HepG2 (cell line): ENCODE measurements around the gene SLC11A1. TPM values are rescaled to one million over a fixed set of nuclear protein-coding genes. Genes with fewer than 3 reads are reported as not detected.

Experiments used
- DRAP1 ChIP-seq: IDR thresholded peaks from 2 replicates; pipeline ENCODE4 v1.6.1; 2016; ENCODE audit warnings: missing genetic modification reagents, missing compliant biosample characterization
- FOXM1 ChIP-seq: sonication (generic); formaldehyde crosslinking; IDR thresholded peaks from 2 replicates; pipeline ENCODE4 v1.5.0; 2020; ENCODE audit warnings: missing genetic modification reagents
- JUND ChIP-seq: sonication (generic); formaldehyde crosslinking; IDR thresholded peaks from 2 replicates; pipeline ENCODE4 v1.8.0; 2022; ENCODE audit warnings: mild to moderate bottlenecking, missing genetic modification reagents
- SMAD3 ChIP-seq: sonication (generic); formaldehyde crosslinking; IDR thresholded peaks from 2 replicates; pipeline ENCODE4 v1.4.0; 2020; ENCODE audit warnings: missing genetic modification reagents
- STAT6 ChIP-seq: sonication (generic); formaldehyde crosslinking; IDR thresholded peaks from 2 replicates; pipeline ENCODE4 v1.4.0; 2020; ENCODE audit warnings: missing genetic modification reagents, mild to moderate bottlenecking, borderline replicate concordance
- THAP9 ChIP-seq: sonication (generic); formaldehyde crosslinking; IDR thresholded peaks from 2 replicates; pipeline ENCODE4; 2020; ENCODE audit warnings: missing genetic modification reagents, mild to moderate bottlenecking, borderline replicate concordance
- ZBTB40 ChIP-seq, 2 experiments: fragments of 450-650 bp in 1 of 2; sonication (generic) in 1 of 2; formaldehyde crosslinking in 1 of 2; IDR thresholded peaks; 2 replicates each; pipeline versions ENCODE4 v1.6.1 to v1.8.0; 2016 to 2022; ENCODE audit warnings: antibody characterized with exemption in 1 of 2, mild to moderate bottlenecking in 1 of 2, missing genetic modification reagents in 1 of 2
- ZFP41 ChIP-seq: sonication (generic); formaldehyde crosslinking; IDR thresholded peaks from 2 replicates; pipeline ENCODE4 v1.4.0; 2020; ENCODE audit warnings: mild to moderate bottlenecking, missing genetic modification reagents, borderline replicate concordance
- ZKSCAN1 ChIP-seq: fragments of 150-350 bp; IDR thresholded peaks from 2 replicates; pipeline ENCODE4 v1.6.1; 2014; ENCODE audit warnings: low read length
- ZNF232 ChIP-seq: sonication (generic); formaldehyde crosslinking; IDR thresholded peaks from 2 replicates; pipeline ENCODE4 v1.4.0; 2020; ENCODE audit warnings: missing genetic modification reagents, borderline replicate concordance
- ZNF839 ChIP-seq: sonication (generic); formaldehyde crosslinking; IDR thresholded peaks from 2 replicates; pipeline ENCODE4 v1.4.0; 2020; ENCODE audit warnings: missing genetic modification reagents, mild to moderate bottlenecking, borderline replicate concordance
- ZSCAN20 ChIP-seq: sonication (generic); formaldehyde crosslinking; IDR thresholded peaks from 2 replicates; pipeline ENCODE4 v1.4.0; 2020; ENCODE audit warnings: missing genetic modification reagents, mild to moderate bottlenecking, borderline replicate concordance
- polyA plus RNA-seq, 8 experiments: library from polyadenylated mRNA; depleted of rRNA in 3 of 8; stranded (reverse) in 7 of 8; unstranded in 1 of 8; fragments of >200 nt; fragmentation: Illumina TruSeq in 4 of 8; extraction: Trizol in 4 of 8; gene quantifications; 2 replicates each; pipeline versions ENCODE4 v1.2.1 to v1.2.3, GENCODE V29; 2011 to 2016; ENCODE audit warnings: low read depth in 4 of 8, missing spikeins in 1 of 8, mixed read lengths in 1 of 8; ENCODE audit not compliant: insufficient read depth in 1 of 8
- total RNA-seq, 5 experiments: library from RNA; depleted of rRNA; stranded (reverse); fragments of >200 nt; fragmentation: Illumina TruSeq; extraction: Trizol; gene quantifications; 2 replicates each; pipeline ENCODE4 v1.2.3, GENCODE V29; 2016; ENCODE audit warnings: low read depth in 1 of 5

SLC11A1 gene
- total and polyA plus RNA-seq, 2 of the 13 experiments (the other 11 are each of a cell fraction or from before 2014, with no cell fraction given): 0.33 to 2.3 TPM

- TF ChIP-seq ZBTB40 (IDR thresholded peaks at IDR 0.05): no peak
- TF ChIP-seq ZBTB40 (CRISPR knock-in tag; IDR thresholded peaks at IDR 0.05): peak; percentile 57; the same call in 1 of the 2 replicates
- no peak for TF ChIP-seq ZKSCAN1
- peak; percentile 22; the same call in 1 of the 2 replicates for TF ChIP-seq ZFP41 (CRISPR knock-in tag)
- TF ChIP-seq SMAD3: no peak
- TF ChIP-seq THAP9 (CRISPR knock-in tag): 0 out of 2 replicates have a peak, but pooled peaks have one; percentile 31
- TF ChIP-seq ZNF839 (CRISPR knock-in tag): 0 out of 2 replicates have a peak, but pooled peaks have one; percentile 46
- TF ChIP-seq DRAP1 (CRISPR knock-in tag): no peak
- no peak for TF ChIP-seq ZSCAN20 (CRISPR knock-in tag)
- TF ChIP-seq JUND (CRISPR knock-in tag): no peak
- no peak for TF ChIP-seq STAT6
- TF ChIP-seq FOXM1: no peak
- peak; percentile 27; the same call in 1 of the 2 replicates for TF ChIP-seq ZNF232 (CRISPR knock-in tag)
Measured at GRCh38 chr2:218386505-218387368, 4.7 kb downstream of the SLC11A1 start (continued).
